ENCODE results near the gene NOPCHAP1.

DNA sequence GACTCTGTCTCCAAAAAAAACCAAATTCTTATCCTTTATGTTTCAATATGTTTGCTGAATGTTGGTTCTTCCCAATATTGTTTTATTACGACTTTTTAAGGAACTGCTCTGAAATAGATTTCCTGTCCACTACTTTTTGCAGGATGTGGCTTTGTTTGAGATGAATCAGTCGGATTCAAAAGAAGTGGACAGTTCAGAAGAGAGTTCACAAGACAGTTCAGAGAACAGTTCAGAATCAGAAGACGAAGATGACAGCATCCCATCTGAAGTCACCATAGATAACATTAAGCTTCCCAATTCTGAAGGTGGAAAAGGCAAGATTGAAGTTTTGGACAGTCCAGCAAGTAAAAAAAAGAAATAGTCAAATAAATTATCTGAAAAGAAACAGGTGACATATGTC is 8.2 kb downstream of the NOPCHAP1 start:
- TF ChIP-seq RAD21 (IDR thresholded peaks at IDR 0.05; ENCODE audit: low read depth), result no peak
- no peak for TF ChIP-seq EP300 (IDR thresholded peaks at IDR 0.05; ENCODE audit: borderline replicate concordance)
- no peak for TF ChIP-seq TEAD4 (IDR thresholded peaks at IDR 0.05)
- TF ChIP-seq, protein P1, sequence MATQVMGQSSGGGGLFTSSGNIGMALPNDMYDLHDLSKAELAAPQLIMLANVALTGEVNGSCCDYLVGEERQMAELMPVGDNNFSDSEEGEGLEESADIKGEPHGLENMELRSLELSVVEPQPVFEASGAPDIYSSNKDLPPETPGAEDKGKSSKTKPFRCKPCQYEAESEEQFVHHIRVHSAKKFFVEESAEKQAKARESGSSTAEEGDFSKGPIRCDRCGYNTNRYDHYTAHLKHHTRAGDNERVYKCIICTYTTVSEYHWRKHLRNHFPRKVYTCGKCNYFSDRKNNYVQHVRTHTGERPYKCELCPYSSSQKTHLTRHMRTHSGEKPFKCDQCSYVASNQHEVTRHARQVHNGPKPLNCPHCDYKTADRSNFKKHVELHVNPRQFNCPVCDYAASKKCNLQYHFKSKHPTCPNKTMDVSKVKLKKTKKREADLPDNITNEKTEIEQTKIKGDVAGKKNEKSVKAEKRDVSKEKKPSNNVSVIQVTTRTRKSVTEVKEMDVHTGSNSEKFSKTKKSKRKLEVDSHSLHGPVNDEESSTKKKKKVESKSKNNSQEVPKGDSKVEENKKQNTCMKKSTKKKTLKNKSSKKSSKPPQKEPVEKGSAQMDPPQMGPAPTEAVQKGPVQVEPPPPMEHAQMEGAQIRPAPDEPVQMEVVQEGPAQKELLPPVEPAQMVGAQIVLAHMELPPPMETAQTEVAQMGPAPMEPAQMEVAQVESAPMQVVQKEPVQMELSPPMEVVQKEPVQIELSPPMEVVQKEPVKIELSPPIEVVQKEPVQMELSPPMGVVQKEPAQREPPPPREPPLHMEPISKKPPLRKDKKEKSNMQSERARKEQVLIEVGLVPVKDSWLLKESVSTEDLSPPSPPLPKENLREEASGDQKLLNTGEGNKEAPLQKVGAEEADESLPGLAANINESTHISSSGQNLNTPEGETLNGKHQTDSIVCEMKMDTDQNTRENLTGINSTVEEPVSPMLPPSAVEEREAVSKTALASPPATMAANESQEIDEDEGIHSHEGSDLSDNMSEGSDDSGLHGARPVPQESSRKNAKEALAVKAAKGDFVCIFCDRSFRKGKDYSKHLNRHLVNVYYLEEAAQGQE (IDR thresholded peaks at IDR 0.05; ENCODE audit: low read depth), result no peak
- no peak for TF ChIP-seq EGR1 (IDR thresholded peaks at IDR 0.05)
- no peak for TF ChIP-seq CREB1 (IDR thresholded peaks at IDR 0.05; ENCODE audit: low read depth)
- no peak for TF ChIP-seq YY1 (IDR thresholded peaks at IDR 0.05; ENCODE audit: low read depth)
- no peak for TF ChIP-seq TAF1 (IDR thresholded peaks at IDR 0.05; ENCODE audit: low read depth)
- TF ChIP-seq, protein P2, sequence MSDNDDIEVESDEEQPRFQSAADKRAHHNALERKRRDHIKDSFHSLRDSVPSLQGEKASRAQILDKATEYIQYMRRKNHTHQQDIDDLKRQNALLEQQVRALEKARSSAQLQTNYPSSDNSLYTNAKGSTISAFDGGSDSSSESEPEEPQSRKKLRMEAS (IDR thresholded peaks at IDR 0.05), result no peak
- TF ChIP-seq NFIC (IDR thresholded peaks at IDR 0.05), result no peak
- TF ChIP-seq ZBTB7A (IDR thresholded peaks at IDR 0.05; ENCODE audit: low read depth), result no peak
